HG03575 (cell line): ENCODE measurements around the gene CLEC2D.
A peak's percentile ranks its signal among the peaks of the same experiment; 100 is the strongest.
"Not testable (repeated sequence)": the region's sequence is repeated elsewhere in the genome, so short reads cannot be mapped to it uniquely, and the experiment has no call there.

ENCODE experiments used
- ATAC-seq: cut with Tn5 transposase; IDR thresholded peaks from one replicate; pipeline ENCODE4 v1.9.1; 2021; ENCODE audit not compliant: unreplicated experiment, insufficient number of reproducible peaks, low FRiP score; ENCODE audit errors: extremely low read depth

Gene CLEC2D

GRCh38 chr12:9719790-9720189 lies 50.3 kb downstream of the CLEC2D start:
- ATAC-seq = no peak

- peak; percentile 38 for ATAC-seq
Measured at GRCh38 chr12:9721394-9722092, 52.0 kb downstream of the CLEC2D start.

GRCh38 chr12:9724023-9724422 lies 54.5 kb downstream of the CLEC2D start:
- no peak for ATAC-seq

GRCh38 chr12:9725213-9725870 lies 55.8 kb downstream of the CLEC2D start:
- no peak for ATAC-seq

- no peak for ATAC-seq
Measured at GRCh38 chr12:9727813-9728212, 58.3 kb downstream of the CLEC2D start.

- ATAC-seq = no peak
Measured at GRCh38 chr12:9729082-9729481, 59.6 kb downstream of the CLEC2D start.

- no peak for ATAC-seq
Measured at GRCh38 chr12:9730011-9730410, 60.5 kb downstream of the CLEC2D start.

GRCh38 chr12:9730591-9730990 lies 61.1 kb downstream of the CLEC2D start:
- ATAC-seq = no peak

GRCh38 chr12:9731393-9731792 lies 61.9 kb downstream of the CLEC2D start:
- no peak for ATAC-seq

GRCh38 chr12:9731797-9732196 lies 62.3 kb downstream of the CLEC2D start:
- ATAC-seq = no peak

GRCh38 chr12:9732921-9733461 lies 63.5 kb downstream of the CLEC2D start, which contains the start of gene CLECL1:
TSS of gene CLECL1 (minus strand) at chr12:9733097.
- no peak for ATAC-seq

GRCh38 chr12:9735601-9736000 lies 66.1 kb downstream of the CLEC2D start:
- ATAC-seq = no peak

GRCh38 chr12:9736936-9737705 lies 67.6 kb downstream of the CLEC2D start:
- no peak for ATAC-seq

GRCh38 chr12:9738905-9739304 lies 69.4 kb downstream of the CLEC2D start:
- ATAC-seq = not testable (repeated sequence)

GRCh38 chr12:9739404-9740105 lies 70.0 kb downstream of the CLEC2D start:
- ATAC-seq = not testable (repeated sequence)

GRCh38 chr12:9740106-9740750 lies 70.7 kb downstream of the CLEC2D start:
- no peak for ATAC-seq

- ATAC-seq = no peak
Measured at GRCh38 chr12:9741726-9742125, 72.2 kb downstream of the CLEC2D start.

- no peak for ATAC-seq
Measured at GRCh38 chr12:9742661-9743060, 73.1 kb downstream of the CLEC2D start.

- no peak for ATAC-seq
Measured at GRCh38 chr12:9745199-9745598, 75.7 kb downstream of the CLEC2D start.
